Measurements from ENCODE around the gene PCBD1.

- no peak for TF ChIP-seq ZNF274 (IDR thresholded peaks at IDR 0.05; ENCODE audit: low read depth, low read length)
- no peak for TF ChIP-seq YY1 (IDR thresholded peaks at IDR 0.05; ENCODE audit: insufficient read depth, insufficient read length)
- TF ChIP-seq SUZ12 (IDR thresholded peaks at IDR 0.05; ENCODE audit: extremely low read depth, insufficient read depth, insufficient read length), result no peak
Observed at GRCh38 chr10:70896551-70896950, 8.2 kb upstream of the PCBD1 start.

All from NT2/D1 (cell line).